Kidney (tissue), 14 donors: ENCODE measurements around the gene CTNNA2. TPM values are rescaled to one million over a fixed set of nuclear protein-coding genes. Genes with fewer than 3 reads are reported as not detected.

Experiments used
- DNase-seq, 5 donors: peaks; one replicate each; pipeline ENCODE4 v3.0.0-alpha.2; 2013 to 2020
- FAIRE-seq: peaks from 2 replicates; lab custom pipeline; 2012; peaks lifted over from hg19 to GRCh38; lab: Jason Lieb, UNC
- H3K27ac ChIP-seq, 2 donors: one replicate each; pipeline ENCODE4 v1.7.0; 2013; ENCODE audit warnings: low read depth in 2 of 2, low read length in 2 of 2, inconsistent platforms in 1 of 2
- H3K27me3 ChIP-seq: one replicate; pipeline ENCODE4 v1.7.1; 2013; ENCODE audit warnings: low read length, inconsistent platforms; ENCODE audit not compliant: control insufficient read depth, insufficient read depth
- H3K36me3 ChIP-seq, 3 donors: one replicate each; pipeline versions ENCODE4 v1.7.0 to v1.7.1; 2013; ENCODE audit warnings: low read length in 3 of 3, control low read depth in 1 of 3, inconsistent platforms in 1 of 3; ENCODE audit not compliant: insufficient read depth in 3 of 3, control insufficient read depth in 2 of 3
- H3K4me1 ChIP-seq, 3 donors: one replicate each; pipeline versions ENCODE4 v1.7.0 to v1.7.1; 2013; ENCODE audit warnings: low read length in 3 of 3, inconsistent platforms in 1 of 3, low read depth in 1 of 3; ENCODE audit not compliant: control insufficient read depth in 2 of 3, insufficient read depth in 2 of 3
- H3K4me3 ChIP-seq, 3 donors: one replicate each; pipeline versions ENCODE4 v1.7.0 to v1.8.1; 2013; ENCODE audit warnings: low read length in 3 of 3, control low read depth in 1 of 3, inconsistent platforms in 1 of 3
- H3K9ac ChIP-seq, 3 donors: one replicate each; pipeline versions ENCODE4 v1.7.0 to v1.7.1; 2013; ENCODE audit warnings: low read length in 3 of 3, control low read depth in 1 of 3, inconsistent platforms in 1 of 3
- H3K9me3 ChIP-seq, 3 donors: one replicate each; pipeline versions ENCODE4 v1.7.0 to v1.7.1; 2013; ENCODE audit warnings: low read length in 3 of 3, control low read depth in 1 of 3, inconsistent platforms in 1 of 3; ENCODE audit not compliant: control insufficient read depth in 2 of 3, insufficient read depth in 1 of 3
- intact Hi-C: fragments of 100-400 bp; cut with DNase I; formaldehyde crosslinking; loops from one replicate; pipeline ENCODE4 v1.11.1; 2022
- polyA plus RNA-seq: library from polyadenylated mRNA; stranded (reverse); fragments of 350-450 nt; fragmentation: Illumina TruSeq; extraction: RNeasy Lipid Tissue Mini Kit (QIAGEN cat#74804); gene quantifications from one replicate; pipeline ENCODE4 v1.2.3, GENCODE V29; 2014; ENCODE audit warnings: low read depth, low replicate concordance; ENCODE audit not compliant: insufficient read depth
- total RNA-seq: library from RNA; stranded (reverse); fragmentation: NEBNext Ultra II Directional; extraction: Animal tissue kit (Norgen Biotek cat#: 25700); gene quantifications from one replicate; pipeline ENCODE4 v1.2.1, GENCODE V29; 2021
- TF ChIP-seq, protein P1 (sequence below): IDR thresholded peaks from 3 replicates; pipeline ENCODE4 v1.5.1; 2012; ENCODE audit warnings: mild to moderate bottlenecking, moderate library complexity, borderline replicate concordance; ENCODE audit not compliant: insufficient read depth; ENCODE audit errors: extremely low read depth
- donor health status: control.
- donor health status: control.
- donor health status: control.
- donor health status: control.
- donor health status: control.
- donor health status: DM: yes; HTN: yes; CAD: no.
- donor health status: Normal renal cell carcinoma (clear cell type).

The CTNNA2 gene
- total and polyA plus RNA-seq, 2 donors from 2014 or later = 0.47 TPM; not detected in 1

- DNase-seq (no peak), FAIRE-seq (no peak)
- Histone ChIP-seq H3K4me1 (no peaks in the 10 kb centered on the region), H3K36me3 (no peaks in the 10 kb centered on the region), H3K9me3 (peaks cover 0 to 4% (median 0%) of the 10 kb centered on the region in 3 donors), H3K27me3 (no peaks in the 10 kb centered on the region), H3K4me3 (no peak overlapping the region), H3K9ac (no peak overlapping the region), H3K27ac (no peak overlapping the region)
- TF ChIP-seq, protein P1, sequence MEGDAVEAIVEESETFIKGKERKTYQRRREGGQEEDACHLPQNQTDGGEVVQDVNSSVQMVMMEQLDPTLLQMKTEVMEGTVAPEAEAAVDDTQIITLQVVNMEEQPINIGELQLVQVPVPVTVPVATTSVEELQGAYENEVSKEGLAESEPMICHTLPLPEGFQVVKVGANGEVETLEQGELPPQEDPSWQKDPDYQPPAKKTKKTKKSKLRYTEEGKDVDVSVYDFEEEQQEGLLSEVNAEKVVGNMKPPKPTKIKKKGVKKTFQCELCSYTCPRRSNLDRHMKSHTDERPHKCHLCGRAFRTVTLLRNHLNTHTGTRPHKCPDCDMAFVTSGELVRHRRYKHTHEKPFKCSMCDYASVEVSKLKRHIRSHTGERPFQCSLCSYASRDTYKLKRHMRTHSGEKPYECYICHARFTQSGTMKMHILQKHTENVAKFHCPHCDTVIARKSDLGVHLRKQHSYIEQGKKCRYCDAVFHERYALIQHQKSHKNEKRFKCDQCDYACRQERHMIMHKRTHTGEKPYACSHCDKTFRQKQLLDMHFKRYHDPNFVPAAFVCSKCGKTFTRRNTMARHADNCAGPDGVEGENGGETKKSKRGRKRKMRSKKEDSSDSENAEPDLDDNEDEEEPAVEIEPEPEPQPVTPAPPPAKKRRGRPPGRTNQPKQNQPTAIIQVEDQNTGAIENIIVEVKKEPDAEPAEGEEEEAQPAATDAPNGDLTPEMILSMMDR = no peak
- intact Hi-C loops = no loop called here
These were observed 692.6 kb downstream of the CTNNA2 start for GRCh38 chr2:80205498-80205897.

DNA sequence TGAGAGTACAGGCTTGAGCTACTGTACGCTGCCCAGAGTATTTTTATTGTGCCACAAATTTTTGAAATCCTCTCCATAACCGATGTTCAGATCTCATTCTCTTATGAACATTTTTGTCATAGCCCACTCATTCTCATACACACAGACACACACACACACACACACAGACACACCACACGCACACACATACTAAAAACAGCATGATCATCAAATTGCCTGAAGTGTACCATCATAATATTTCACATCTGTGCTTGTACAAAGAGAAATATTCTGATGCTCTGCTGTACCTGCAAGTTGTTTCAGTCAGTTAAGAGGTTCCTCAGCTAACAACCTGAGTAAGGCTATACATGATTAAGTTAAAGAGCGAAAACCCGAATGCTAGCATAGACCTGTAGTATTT, 696.6 kb downstream of the CTNNA2 start:
- no peak overlapping the region for H3K9ac ChIP-seq
- intact Hi-C loops = no loop called here
- no peak overlapping the region for H3K4me3 ChIP-seq
- H3K36me3 ChIP-seq = no peaks in the 10 kb centered on the region
- TF ChIP-seq, protein P1 = no peak
- H3K27me3 ChIP-seq = no peaks in the 10 kb centered on the region
- no peaks in the 10 kb centered on the region for H3K9me3 ChIP-seq
- H3K4me1 ChIP-seq = no peaks in the 10 kb centered on the region
- DNase-seq = no peak
- FAIRE-seq = no peak
- no peak overlapping the region for H3K27ac ChIP-seq

- TF ChIP-seq, protein P1 = no peak
- Histone ChIP-seq H3K27ac (no peak overlapping the region), H3K4me1 (no peaks in the 10 kb centered on the region), H3K36me3 (no peaks in the 10 kb centered on the region), H3K9ac (no peak overlapping the region), H3K9me3 (no peaks in the 10 kb centered on the region), H3K4me3 (no peak overlapping the region), H3K27me3 (no peaks in the 10 kb centered on the region)
- FAIRE-seq (no peak), DNase-seq (no peak)
- intact Hi-C loops = no loop called here
These were observed 704.6 kb downstream of the CTNNA2 start for GRCh38 chr2:80217446-80217845.

GRCh38 chr2:80222644-80223043, 709.8 kb downstream of the CTNNA2 start:
- TF ChIP-seq, protein P1 = no peak
- Histone ChIP-seq H3K36me3 (no peaks in the 10 kb centered on the region), H3K4me1 (no peaks in the 10 kb centered on the region), H3K27ac (no peak overlapping the region), H3K9me3 (no peaks in the 10 kb centered on the region), H3K9ac (no peak overlapping the region), H3K27me3 (no peaks in the 10 kb centered on the region), H3K4me3 (no peak overlapping the region)
- FAIRE-seq (no peak), DNase-seq (no peak)
- intact Hi-C loops = no loop called here
